Adipocyte (in vitro differentiated cells): ENCODE data around the gene PVALB.

Source experiments
- DNase-seq: peaks from one replicate; pipeline ENCODE4 v3.0.0-alpha.2; 2015; ENCODE audit warnings: low read depth
- H3K27me3 ChIP-seq: replicated peaks from 2 replicates; pipeline ENCODE4 v1.7.0; 2013; ENCODE audit warnings: mild to moderate bottlenecking, low read length, moderate library complexity; ENCODE audit not compliant: control insufficient read depth, insufficient read depth
- H3K36me3 ChIP-seq: 2 replicates; pipeline ENCODE4 v1.7.0; 2013; ENCODE audit warnings: low read length, mild to moderate bottlenecking, moderate library complexity; ENCODE audit not compliant: control insufficient read depth, insufficient read depth, severe bottlenecking
- H3K4me1 ChIP-seq: 2 replicates; pipeline ENCODE4 v1.7.0; 2013; ENCODE audit warnings: mild to moderate bottlenecking, low read length, moderate library complexity; ENCODE audit not compliant: control insufficient read depth, insufficient read depth
- H3K4me3 ChIP-seq: 2 replicates; pipeline ENCODE4 v1.7.0; 2013; ENCODE audit warnings: mild to moderate bottlenecking, low read length, moderate library complexity
- H3K9ac ChIP-seq: 2 replicates; pipeline ENCODE4 v1.7.0; 2013; ENCODE audit warnings: mild to moderate bottlenecking, low read length, moderate library complexity
- H3K9me3 ChIP-seq: 2 replicates; pipeline ENCODE4 v1.7.0; 2013; ENCODE audit warnings: mild to moderate bottlenecking, low read length, moderate library complexity; ENCODE audit not compliant: control insufficient read depth

The PVALB gene

GRCh38 chr22:36781656-36782627, 34.9 kb downstream of the PVALB start:
- Histone ChIP-seq H3K4me1 (no peaks in the 10 kb centered on the region), H3K9me3 (no peaks in the 10 kb centered on the region), H3K36me3 (no peaks in the 10 kb centered on the region), H3K4me3 (no peak overlapping the region), H3K27me3 (peaks cover 40% of the 10 kb centered on the region), H3K9ac (peak overlapping the region; percentile 11)
- DNase-seq, result peak; percentile 81

GRCh38 chr22:36778020-36778419, 38.8 kb downstream of the PVALB start:
- H3K27me3 ChIP-seq, result peaks cover 5% of the 10 kb centered on the region
- no peak for DNase-seq
- H3K36me3 ChIP-seq, result no peaks in the 10 kb centered on the region
- H3K9ac ChIP-seq, result no peak overlapping the region
- H3K4me3 ChIP-seq, result no peak overlapping the region
- H3K4me1 ChIP-seq, result peaks cover 16% of the 10 kb centered on the region
- H3K9me3 ChIP-seq, result no peaks in the 10 kb centered on the region

GRCh38 chr22:36776722-36777121, 40.1 kb downstream of the PVALB start:
- Histone ChIP-seq H3K9me3 (no peaks in the 10 kb centered on the region), H3K36me3 (no peaks in the 10 kb centered on the region), H3K4me3 (peak overlapping the region; percentile 70), H3K9ac (peak overlapping the region; percentile 65), H3K4me1 (peaks cover 16% of the 10 kb centered on the region), H3K27me3 (no peaks in the 10 kb centered on the region)
- no peak for DNase-seq

- Histone ChIP-seq H3K36me3 (no peaks in the 10 kb centered on the region), H3K9ac (peak within 1 kb of the TSS; percentile 88), H3K4me1 (peaks cover 16% of the 10 kb centered on the region), H3K27me3 (no peaks in the 10 kb centered on the region), H3K4me3 (peak within 1 kb of the TSS; percentile 93), H3K9me3 (no peaks in the 10 kb centered on the region)
- DNase-seq, result peak; percentile 100
Measured at GRCh38 chr22:36775964-36776669, 40.7 kb downstream of the PVALB start, which contains the start of gene IFT27. Gene IFT27, minus strand, starts transcription at chr22:36776119. Its CDS starts 412 bp downstream, at chr22:36775707.

- H3K27me3 ChIP-seq, result no peaks in the 10 kb centered on the region
- no peaks in the 10 kb centered on the region for H3K36me3 ChIP-seq
- DNase-seq, result peak; percentile 49
- H3K4me3 ChIP-seq, result peak overlapping the region; percentile 93
- peaks cover 16% of the 10 kb centered on the region for H3K4me1 ChIP-seq
- no peaks in the 10 kb centered on the region for H3K9me3 ChIP-seq
- peak overlapping the region; percentile 88 for H3K9ac ChIP-seq
Measured at GRCh38 chr22:36775586-36775963, 41.3 kb downstream of the PVALB start.

GRCh38 chr22:36773935-36774334, 42.9 kb downstream of the PVALB start:
- no peaks in the 10 kb centered on the region for H3K9me3 ChIP-seq
- H3K4me1 ChIP-seq, result peaks cover 16% of the 10 kb centered on the region
- H3K27me3 ChIP-seq, result no peaks in the 10 kb centered on the region
- H3K9ac ChIP-seq, result no peak overlapping the region
- DNase-seq, result peak; percentile 68
- no peaks in the 10 kb centered on the region for H3K36me3 ChIP-seq
- no peak overlapping the region for H3K4me3 ChIP-seq

- peaks cover under 1% of the 10 kb centered on the region for H3K36me3 ChIP-seq
- H3K9me3 ChIP-seq, result no peaks in the 10 kb centered on the region
- DNase-seq, result no peak
- no peaks in the 10 kb centered on the region for H3K27me3 ChIP-seq
- no peak overlapping the region for H3K4me3 ChIP-seq
- H3K4me1 ChIP-seq, result peaks cover 16% of the 10 kb centered on the region
- no peak overlapping the region for H3K9ac ChIP-seq
Measured at GRCh38 chr22:36772451-36772850, 44.4 kb downstream of the PVALB start.

- peaks cover 7% of the 10 kb centered on the region for H3K36me3 ChIP-seq
- no peak for DNase-seq
- no peak overlapping the region for H3K4me3 ChIP-seq
- no peaks in the 10 kb centered on the region for H3K27me3 ChIP-seq
- H3K9me3 ChIP-seq, result no peaks in the 10 kb centered on the region
- peaks cover 13% of the 10 kb centered on the region for H3K4me1 ChIP-seq
- no peak overlapping the region for H3K9ac ChIP-seq
Measured at GRCh38 chr22:36771356-36772063, 45.3 kb downstream of the PVALB start.

GRCh38 chr22:36770513-36771231, 46.2 kb downstream of the PVALB start:
- H3K36me3 ChIP-seq, result peaks cover 7% of the 10 kb centered on the region
- no peak for DNase-seq
- H3K4me1 ChIP-seq, result peaks cover 13% of the 10 kb centered on the region
- H3K4me3 ChIP-seq, result no peak overlapping the region
- no peak overlapping the region for H3K9ac ChIP-seq
- H3K9me3 ChIP-seq, result no peaks in the 10 kb centered on the region
- H3K27me3 ChIP-seq, result no peaks in the 10 kb centered on the region

- Histone ChIP-seq H3K4me1 (peaks cover 5% of the 10 kb centered on the region), H3K9ac (no peak overlapping the region)
- no peak for DNase-seq
Measured at GRCh38 chr22:36769541-36770512, 47.0 kb downstream of the PVALB start.

More at GRCh38 chr22:36769541-36770512, 47.0 kb downstream of the PVALB start:
- H3K36me3 ChIP-seq, result peaks cover 7% of the 10 kb centered on the region
- no peak overlapping the region for H3K4me3 ChIP-seq
- H3K9me3 ChIP-seq, result no peaks in the 10 kb centered on the region
- no peaks in the 10 kb centered on the region for H3K27me3 ChIP-seq
